Forelimb muscle (tissue), 1 donor: ENCODE measurements around the gene TMEM150B. TPM values are rescaled to one million over a fixed set of nuclear protein-coding genes. Genes with fewer than 3 reads are reported as not detected.

ENCODE experiments used
- DNase-seq: peaks from one replicate; pipeline ENCODE4 v3.0.0-alpha.2; 2013; ENCODE audit warnings: low read depth
- polyA plus RNA-seq: library from polyadenylated mRNA; unstranded; fragments of 120-200 nt; gene quantifications from one replicate; pipeline ENCODE4 v1.2.1, GENCODE V29; 2013; ENCODE audit not compliant: insufficient read length

TMEM150B gene
- polyA plus RNA-seq, 1 donor, result 1.00 TPM

- no peak for DNase-seq
These were observed 19.1 kb downstream of the TMEM150B start for GRCh38 chr19:55305983-55306562.

GRCh38 chr19:55305491-55305890 lies 19.6 kb downstream of the TMEM150B start:
- no peak for DNase-seq

GRCh38 chr19:55304980-55305379 lies 20.2 kb downstream of the TMEM150B start:
- no peak for DNase-seq

- DNase-seq, result no peak
These were observed 20.7 kb downstream of the TMEM150B start for GRCh38 chr19:55304279-55304978.

- DNase-seq, result no peak
These were observed 21.7 kb downstream of the TMEM150B start for GRCh38 chr19:55303477-55303876.

- no peak for DNase-seq
These were observed 22.8 kb downstream of the TMEM150B start for GRCh38 chr19:55302318-55302703.

DNA sequence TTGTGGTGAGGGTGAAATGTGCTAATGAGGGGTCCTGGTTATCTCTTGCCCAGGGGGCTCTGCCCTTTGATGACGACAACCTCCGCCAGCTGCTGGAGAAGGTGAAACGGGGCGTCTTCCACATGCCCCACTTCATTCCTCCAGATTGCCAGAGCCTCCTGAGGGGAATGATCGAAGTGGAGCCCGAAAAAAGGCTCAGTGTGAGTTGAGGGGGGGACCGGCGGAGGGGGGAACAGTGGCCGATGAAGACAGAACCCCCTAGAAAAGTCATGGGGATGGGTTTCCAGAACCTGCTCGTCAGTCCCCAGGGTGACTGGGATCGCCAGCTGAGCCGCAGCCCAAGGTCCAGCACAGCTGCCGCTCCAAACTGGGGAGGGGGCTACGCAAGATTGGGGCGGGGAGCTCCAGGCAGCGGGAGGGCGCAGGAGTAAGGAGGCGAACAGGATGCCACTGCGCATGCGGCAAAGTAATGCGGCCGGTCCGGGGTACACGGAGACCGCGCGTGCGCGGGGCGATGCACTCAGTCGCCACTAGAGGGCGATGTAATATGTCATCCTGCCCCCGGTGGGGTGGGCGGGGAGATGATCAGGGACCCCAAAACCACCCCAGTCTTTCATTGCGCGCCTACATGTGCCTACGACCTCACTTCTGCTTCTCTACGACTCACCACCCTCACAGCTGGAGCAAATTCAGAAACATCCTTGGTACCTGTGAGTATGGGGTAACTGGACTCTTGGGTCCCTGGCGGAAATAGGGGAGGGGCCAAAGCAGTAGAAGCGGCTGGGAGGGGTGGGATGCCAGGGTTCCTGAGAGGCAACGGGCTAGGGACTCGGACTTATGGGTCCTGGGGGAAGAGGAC lies 23.5 kb downstream of the TMEM150B start:
- peak; percentile 40 for DNase-seq

DNA sequence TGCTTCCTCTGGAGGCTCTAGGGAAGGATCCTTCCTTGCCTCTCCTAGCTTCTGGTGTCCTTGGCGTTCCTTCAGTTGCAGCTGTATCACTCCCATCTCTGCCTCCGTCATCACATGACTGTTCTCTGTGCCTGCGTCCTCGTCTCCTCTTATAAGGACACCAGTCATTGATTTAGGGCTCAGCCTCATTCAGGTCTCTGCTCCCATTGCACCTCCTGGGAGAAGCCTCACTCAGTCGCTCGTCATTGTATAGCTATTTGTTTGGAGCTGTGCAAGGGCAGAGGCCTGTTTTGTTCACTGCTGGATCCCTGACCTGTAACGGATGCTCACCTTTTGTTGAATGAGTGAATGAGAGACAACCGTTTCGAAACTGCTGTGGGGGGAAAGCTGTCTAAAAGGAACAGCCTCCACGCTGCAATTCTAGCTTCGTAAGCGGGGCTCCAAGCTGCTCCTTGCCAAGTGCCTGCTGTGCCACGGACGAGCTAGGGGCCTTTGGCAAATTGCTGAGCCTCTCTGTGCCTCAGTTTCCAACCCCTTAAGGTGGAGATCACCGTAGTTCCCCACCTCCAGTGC lies 24.2 kb downstream of the TMEM150B start:
- DNase-seq, result no peak

- DNase-seq, result no peak
These were observed 25.1 kb downstream of the TMEM150B start for GRCh38 chr19:55299991-55300390.

GRCh38 chr19:55297267-55297666 lies 27.9 kb downstream of the TMEM150B start:
- no peak for DNase-seq

DNA sequence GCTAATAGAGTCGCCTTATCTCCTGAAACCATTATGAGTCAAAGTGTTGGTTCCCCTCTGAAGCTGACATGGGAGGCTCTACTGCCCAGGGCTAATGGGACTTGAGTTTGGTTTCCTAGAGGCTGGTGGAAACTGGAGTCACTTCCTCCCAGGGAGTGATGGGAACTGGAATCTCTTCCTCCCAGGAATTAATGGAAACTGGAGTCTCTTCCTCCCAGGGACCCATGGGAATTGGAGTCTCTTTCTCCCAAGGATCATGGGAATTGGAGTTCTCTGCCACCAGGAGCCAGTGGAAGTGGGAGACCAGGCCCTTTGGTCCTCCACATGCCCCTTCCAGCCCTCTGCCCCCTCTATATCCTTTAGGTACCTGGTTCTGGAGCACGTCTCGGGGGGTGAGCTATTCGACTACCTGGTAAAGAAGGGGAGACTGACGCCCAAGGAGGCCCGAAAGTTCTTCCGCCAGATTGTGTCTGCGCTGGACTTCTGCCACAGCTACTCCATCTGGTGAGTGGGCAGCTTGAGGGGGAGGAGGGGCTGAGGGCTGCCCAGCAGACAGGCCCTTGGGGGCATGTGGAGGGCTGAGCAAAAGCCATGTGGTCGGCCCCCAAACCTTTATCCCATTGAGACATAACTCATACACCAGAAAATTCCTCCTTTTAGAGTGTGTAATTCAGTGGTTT lies 35.9 kb downstream of the TMEM150B start:
- no peak for DNase-seq

- DNase-seq, result no peak
These were observed 37.6 kb downstream of the TMEM150B start for GRCh38 chr19:55287361-55288079.

DNA sequence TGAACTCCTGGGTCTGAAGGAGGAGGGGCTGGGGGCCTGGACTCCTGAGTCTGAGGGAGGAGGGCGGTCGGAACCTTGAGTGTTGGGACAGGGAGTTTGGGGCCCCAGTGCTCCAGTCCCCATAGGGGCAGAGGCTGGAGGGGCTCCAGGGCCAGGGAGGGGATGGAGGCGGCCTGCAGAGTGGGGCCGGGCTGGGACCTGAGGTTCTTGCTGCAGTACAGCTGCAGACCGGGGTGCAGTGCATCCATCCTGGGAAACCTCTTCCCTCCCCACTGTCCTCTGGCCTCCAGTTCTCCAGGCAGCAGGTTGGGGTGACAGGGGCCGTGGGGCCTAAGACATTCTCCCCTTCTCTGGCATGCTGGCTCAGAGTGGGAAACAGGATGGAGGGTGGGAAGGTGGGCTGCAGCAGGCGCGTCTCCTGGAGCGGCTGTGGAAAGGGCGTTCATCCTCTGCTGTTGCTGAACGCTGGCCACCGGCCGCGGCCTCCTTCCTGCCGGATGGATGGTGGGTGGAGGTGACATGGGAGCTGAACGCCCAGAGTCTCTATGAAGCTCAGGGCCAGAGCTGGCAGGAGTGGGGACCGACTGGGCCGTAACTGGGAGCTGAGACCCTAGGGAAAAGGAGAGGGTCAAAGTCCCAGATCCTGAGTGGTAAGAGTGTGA lies 39.8 kb downstream of the TMEM150B start:
- no peak for DNase-seq

GRCh38 chr19:55284405-55285058 lies 40.6 kb downstream of the TMEM150B start:
- DNase-seq, result no peak

DNA sequence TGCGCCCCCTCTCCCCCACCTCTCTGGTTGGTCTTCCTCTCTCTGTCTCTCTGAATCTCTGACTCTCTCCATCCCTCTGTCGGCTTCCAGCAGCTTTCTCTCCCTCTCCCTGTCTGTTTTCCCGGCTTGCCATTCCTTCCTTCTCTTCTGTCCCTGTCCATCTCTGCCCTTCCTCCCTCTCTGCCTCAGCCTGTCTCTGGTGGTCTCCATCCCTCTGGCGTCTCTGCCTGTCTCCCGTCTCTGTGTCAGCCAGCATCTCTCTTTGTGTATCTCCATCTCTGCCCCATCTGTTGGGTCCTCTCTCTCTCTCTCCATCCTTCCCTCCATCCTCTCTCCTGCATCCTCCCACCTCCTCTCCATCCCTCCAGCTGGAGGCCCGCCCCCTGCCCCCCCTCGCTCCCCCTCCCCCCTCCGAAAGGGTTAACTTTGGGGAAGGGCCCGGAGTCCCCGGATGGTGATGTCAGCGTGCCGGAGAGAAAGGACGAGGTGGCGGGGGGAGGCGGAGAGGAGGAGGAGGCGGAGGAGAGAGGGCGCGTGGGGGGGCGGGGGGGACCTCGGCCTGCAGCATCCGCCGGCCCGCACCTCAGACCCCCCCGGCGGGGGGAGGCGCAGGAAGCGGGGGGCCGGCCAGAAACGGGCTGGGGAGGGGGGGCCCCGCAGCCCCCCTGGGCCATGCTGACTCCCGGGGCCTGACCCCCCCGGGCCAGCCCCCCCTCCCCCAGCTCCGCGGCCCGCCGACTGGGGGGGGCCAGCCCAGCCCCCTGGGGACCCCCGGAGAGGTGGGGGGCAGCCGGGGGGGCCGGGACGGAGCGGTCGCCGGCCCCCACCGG lies 41.4 kb downstream of the TMEM150B start, which contains the start of gene BRSK1:
Gene BRSK1, plus strand, starts transcription at position 450 of the 830 bp plus-strand sequence. CDS start 446 bp downstream, outside the sequence.
- DNase-seq, result no peak

DNA sequence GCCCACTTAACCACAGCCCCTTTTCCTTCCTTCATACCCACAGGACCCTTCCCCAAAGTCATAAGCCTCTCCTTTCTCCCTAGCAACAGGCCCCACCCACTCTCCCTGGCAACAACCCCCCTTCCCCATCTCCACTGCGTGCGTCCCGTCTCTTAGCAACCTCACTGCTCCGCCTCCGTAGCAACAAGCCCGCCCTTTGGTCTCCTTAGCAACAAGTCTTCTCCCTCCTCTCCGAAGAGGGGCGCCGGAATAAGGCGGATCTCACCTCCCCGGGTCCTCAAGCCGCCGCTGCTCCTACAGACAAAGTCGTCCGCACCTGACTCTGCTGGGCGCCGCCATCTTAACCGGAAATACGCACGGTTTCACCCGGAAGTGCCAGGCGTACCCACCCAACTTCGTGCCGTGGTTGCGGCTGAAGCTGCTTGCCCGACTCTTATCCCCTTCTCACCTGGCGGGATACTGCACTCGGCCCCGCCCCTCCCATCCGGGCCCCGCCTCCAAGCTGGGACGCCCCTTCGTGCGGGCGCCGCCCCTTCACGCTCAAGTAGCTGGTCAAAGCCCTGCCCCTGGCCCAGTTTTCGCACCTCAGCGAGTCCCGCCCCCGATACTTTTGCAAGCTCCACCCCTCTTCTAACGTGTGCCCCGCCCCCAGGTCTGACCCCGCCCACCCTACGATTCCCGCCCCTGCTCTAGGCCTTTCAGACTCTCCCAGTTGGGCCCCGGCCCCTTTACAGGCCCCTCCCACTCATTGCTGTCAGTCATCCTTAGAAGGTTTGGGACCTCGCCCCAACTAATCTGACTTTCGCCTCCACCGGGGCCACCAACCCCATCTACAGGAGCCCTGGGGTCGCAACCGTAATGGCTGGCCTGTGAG lies 45.1 kb downstream of the TMEM150B start, which contains the start of gene HSPBP1:
Gene HSPBP1, minus strand, starts transcription at position 341 of the 874 bp plus-strand sequence. CDS start 502 bp downstream, outside the sequence.
- no peak for DNase-seq

DNA sequence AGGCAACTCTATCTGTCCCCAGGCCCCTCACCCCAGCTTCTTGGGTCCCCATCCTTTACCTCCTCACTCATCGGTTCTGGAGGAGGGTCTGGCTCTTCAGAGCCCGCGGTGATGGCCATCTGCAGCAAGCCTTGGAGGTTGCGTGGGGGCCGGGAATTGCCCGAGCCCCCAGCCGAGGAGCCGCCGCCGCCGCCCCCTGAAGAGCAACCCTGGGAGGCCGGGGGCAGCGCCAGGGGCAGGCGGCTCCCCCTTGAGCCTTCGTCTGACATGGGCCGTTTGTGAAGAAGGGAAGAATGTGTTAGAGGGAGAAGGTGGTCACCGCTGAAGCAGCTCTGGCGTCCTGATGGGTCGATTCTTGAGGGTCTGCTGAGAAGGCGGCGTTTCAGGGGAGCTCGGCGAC lies 45.8 kb downstream of the TMEM150B start:
- no peak for DNase-seq
